AG04450 (cell line): ENCODE measurements around the gene CAMKV. TPM values are rescaled to one million over a fixed set of nuclear protein-coding genes. Genes with fewer than 3 reads are reported as not detected.

Experiments
- CTCF ChIA-PET: fragments of 300-600, 350-600 bp; formaldehyde crosslinking; extraction: SDS; loops from one replicate; lab custom pipeline; 2022; ENCODE audit warnings: antibody characterized with exemption, inconsistent platforms; lab: Charles Lee
- POLR2A ChIA-PET: fragments of 350-600 bp; formaldehyde crosslinking; extraction: SDS; loops from one replicate; lab custom pipeline; 2021; ENCODE audit warnings: antibody characterized with exemption, inconsistent platforms; lab: Yijun Ruan, JAX
- DNase-seq: peaks from one replicate; pipeline ENCODE4 v3.0.0-alpha.2; 2011; ENCODE audit warnings: low read depth, low spot score
- H3K27ac ChIP-seq: one replicate; pipeline ENCODE4 v1.5.1; 2012; ENCODE audit warnings: low read depth, low read length, control low read depth
- H3K27me3 ChIP-seq: one replicate; pipeline ENCODE4 v1.6.0; 2012; ENCODE audit warnings: low read length; ENCODE audit not compliant: control insufficient read depth, insufficient read depth
- H3K4me3 ChIP-seq: 2 replicates; pipeline ENCODE4 v1.5.1; 2011; ENCODE audit warnings: mild to moderate bottlenecking, low read depth, low read length, control low read depth
- H3K9me3 ChIP-seq: 2 replicates; pipeline ENCODE4 v1.5.1; 2012; ENCODE audit warnings: low read length; ENCODE audit not compliant: control insufficient read depth, insufficient read depth
- polyA plus RNA-seq: library from polyadenylated mRNA; depleted of rRNA; stranded (reverse); fragments of >200 nt; gene quantifications from 2 replicates; pipeline ENCODE4 v1.2.3, GENCODE V29; 2011
- TF ChIP-seq, protein P1 (sequence below): IDR thresholded peaks from 2 replicates; pipeline ENCODE4 v1.5.1; 2011; ENCODE audit warnings: low read depth, low read length, control low read depth, inconsistent platforms

Gene CAMKV
- polyA plus RNA-seq, 1 experiment: not detected

DNA sequence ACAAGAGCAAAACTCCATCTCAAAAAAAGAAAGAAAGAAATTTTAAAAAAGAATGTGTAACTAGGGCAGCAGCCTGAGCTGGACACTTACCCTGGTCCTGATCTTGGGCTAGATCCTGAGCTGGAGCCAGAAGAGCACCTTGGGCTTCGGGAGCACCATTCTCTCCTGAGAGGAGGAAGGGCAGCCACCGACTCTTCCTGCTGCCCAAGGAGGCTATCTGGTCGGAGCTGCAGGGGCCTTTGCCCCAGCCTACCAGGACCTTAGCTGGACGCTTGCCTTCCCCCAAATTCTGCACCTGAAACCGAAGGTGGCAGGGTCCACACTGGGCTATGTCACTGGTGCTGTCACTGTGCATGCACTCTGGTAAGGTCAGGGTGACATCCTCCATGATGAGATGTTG, 6.9 kb upstream of the CAMKV start:
- ChIA-PET POLR2A (no interaction called here), CTCF (no interaction called here)
- Histone ChIP-seq H3K27me3 (peaks cover 28% of the 10 kb centered on the region), H3K9me3 (no peaks in the 10 kb centered on the region), H3K4me3 (no peak overlapping the region), H3K27ac (no peak overlapping the region)
- no peak for DNase-seq
- TF ChIP-seq, protein P1, sequence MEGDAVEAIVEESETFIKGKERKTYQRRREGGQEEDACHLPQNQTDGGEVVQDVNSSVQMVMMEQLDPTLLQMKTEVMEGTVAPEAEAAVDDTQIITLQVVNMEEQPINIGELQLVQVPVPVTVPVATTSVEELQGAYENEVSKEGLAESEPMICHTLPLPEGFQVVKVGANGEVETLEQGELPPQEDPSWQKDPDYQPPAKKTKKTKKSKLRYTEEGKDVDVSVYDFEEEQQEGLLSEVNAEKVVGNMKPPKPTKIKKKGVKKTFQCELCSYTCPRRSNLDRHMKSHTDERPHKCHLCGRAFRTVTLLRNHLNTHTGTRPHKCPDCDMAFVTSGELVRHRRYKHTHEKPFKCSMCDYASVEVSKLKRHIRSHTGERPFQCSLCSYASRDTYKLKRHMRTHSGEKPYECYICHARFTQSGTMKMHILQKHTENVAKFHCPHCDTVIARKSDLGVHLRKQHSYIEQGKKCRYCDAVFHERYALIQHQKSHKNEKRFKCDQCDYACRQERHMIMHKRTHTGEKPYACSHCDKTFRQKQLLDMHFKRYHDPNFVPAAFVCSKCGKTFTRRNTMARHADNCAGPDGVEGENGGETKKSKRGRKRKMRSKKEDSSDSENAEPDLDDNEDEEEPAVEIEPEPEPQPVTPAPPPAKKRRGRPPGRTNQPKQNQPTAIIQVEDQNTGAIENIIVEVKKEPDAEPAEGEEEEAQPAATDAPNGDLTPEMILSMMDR: no peak

DNA sequence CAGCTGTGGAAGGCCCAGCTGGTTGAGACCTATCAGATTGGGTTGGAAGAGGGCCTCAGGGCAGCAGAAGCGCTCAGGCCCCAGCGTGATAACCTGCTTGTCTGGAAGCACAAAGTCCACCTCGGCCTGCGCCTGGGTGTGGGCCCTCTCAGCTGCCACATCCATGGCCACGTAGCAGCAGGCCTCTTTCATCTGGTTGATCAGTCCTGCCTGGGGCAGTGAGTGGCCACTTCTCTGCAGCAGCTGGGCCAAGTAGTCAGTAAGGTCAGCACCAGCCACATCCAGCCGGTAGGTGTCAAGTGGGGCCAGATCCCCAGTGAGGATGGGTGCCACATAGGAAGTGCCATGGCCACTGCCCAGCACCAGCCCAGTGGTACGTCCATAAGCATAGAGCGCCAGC, 3.9 kb upstream of the CAMKV start:
- H3K27ac ChIP-seq: no peak overlapping the region
- peaks cover 44% of the 10 kb centered on the region for H3K27me3 ChIP-seq
- ChIA-PET CTCF (no interaction called here), POLR2A (no interaction called here)
- H3K9me3 ChIP-seq: no peaks in the 10 kb centered on the region
- DNase-seq: no peak
- TF ChIP-seq, protein P1: no peak
- no peak overlapping the region for H3K4me3 ChIP-seq

DNA sequence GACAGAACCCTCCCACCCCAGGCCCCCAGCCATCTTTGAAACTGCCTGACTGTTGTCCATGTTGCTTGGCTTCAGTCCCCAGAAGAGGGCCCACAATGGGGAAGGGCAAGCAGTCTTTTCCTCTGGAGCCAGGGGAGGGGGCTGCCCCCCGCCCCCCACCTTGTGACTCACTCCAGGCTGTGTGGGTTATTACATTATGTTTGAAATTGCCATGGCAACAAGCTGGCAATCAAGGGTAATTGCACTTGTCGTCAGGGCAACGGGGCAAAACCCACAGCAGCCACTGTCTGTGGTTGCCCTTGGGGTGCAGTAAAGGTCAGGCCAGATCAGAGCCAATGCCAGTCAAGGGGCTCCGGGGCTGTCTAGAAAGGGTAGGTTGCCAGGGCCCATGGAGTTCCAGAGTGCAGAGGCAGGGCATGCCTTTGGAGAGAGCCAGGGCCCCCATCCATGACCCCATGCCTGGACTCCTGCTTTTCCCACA, 3.1 kb upstream of the CAMKV start:
- ChIA-PET POLR2A (no interaction called here), CTCF (interaction anchor here (0.5 to 0.8 kb wide), 2 partner anchors 34 to 307 kb away, joined by 3 to 4 read pairs; no protein-coding TSS in a partner anchor)

DNA sequence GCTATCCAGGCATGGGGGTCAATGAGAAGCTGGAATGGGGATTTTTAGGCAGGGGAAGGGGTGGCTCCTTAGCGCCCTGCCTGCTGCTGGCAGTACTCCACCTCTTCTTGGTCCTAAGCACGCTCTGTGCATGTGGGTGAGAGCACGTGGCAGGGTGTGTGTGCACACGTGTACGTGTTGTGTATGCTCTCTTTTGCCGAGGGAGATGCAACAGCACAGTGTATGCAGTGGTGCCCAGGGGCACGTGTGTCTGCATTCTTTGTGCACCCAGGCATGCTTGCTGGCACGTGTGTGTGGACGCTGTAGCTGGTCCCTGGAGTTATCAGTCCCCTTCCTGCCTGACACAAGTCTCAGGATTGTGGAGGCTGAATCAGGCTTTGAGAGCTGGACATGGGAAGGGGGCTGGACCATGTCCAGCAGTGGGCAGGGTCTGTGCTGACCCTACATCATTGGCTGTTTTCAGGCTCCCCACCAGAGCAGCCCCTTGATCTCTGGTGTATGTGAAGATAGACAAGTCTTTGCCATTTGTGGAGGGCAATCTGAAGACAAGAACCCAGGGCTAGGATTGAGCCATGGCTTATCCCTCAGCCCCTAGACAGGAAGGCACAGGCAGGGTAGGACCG, 1.9 kb upstream of the CAMKV start:
- ChIA-PET CTCF (interaction anchor here (0.8 kb wide), 1 partner anchor 32 kb away, joined by 3 read pairs; no protein-coding TSS in a partner anchor), POLR2A (no interaction called here)
- Histone ChIP-seq H3K4me3 (no peak overlapping the region), H3K27ac (no peak overlapping the region), H3K27me3 (peaks cover 54% of the 10 kb centered on the region), H3K9me3 (no peaks in the 10 kb centered on the region; the same call in 1 of the 2 replicates)
- DNase-seq: no peak
- TF ChIP-seq, protein P1: no peak

More for the DNA sequence above, 3.1 kb upstream of the CAMKV start:
- Histone ChIP-seq H3K9me3 (no peaks in the 10 kb centered on the region; the same call in 1 of the 2 replicates), H3K27ac (no peak overlapping the region), H3K4me3 (no peak overlapping the region), H3K27me3 (peaks cover 52% of the 10 kb centered on the region)
- DNase-seq: no peak
- TF ChIP-seq, protein P1: no peak

DNA sequence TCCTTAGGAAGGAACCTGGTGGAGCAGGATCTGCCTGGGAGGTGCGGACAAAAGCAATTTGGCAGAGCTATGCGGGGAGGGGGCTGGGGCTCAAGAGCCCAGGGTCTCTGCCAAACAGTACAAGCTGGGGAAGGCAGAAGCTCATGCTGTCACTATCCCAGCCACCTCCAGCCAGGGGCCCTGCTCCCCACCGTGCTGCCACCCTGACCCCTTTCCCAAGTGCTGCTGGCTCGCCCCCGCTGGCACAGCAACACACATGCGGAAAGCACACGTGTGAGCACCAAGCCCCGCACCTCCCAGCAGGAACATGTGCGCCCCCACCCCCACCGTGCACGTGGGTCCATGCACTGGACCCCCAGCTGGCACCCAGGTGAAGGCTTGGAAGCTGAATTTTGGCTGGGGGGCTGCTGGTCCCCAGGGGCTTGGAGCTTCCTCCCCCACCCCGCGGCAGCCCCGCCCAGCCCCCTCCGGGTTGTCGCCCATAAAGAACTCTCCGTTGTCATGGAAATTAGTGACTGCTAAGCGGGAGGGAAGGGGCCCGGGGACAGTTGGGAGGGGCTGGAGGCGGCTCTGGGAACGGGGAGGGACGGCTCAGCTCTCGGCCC, 742 bp downstream of the CAMKV start:
- Histone ChIP-seq H3K9me3 (no peaks in the 10 kb centered on the region; the same call in 1 of the 2 replicates), H3K27ac (no peak overlapping the region), H3K4me3 (no peak overlapping the region), H3K27me3 (peaks cover 67% of the 10 kb centered on the region)
- no peak for DNase-seq
- CTCF ChIA-PET: interaction anchor here (0.5 kb wide), 1 partner anchor 200 kb away, joined by 6 read pairs; no protein-coding TSS in a partner anchor
- TF ChIP-seq, protein P1: no peak
- POLR2A ChIA-PET: no interaction called here
